Caco-2 (cell line): ENCODE data around the gene NKD1. TPM values are rescaled to one million over a fixed set of nuclear protein-coding genes. Genes with fewer than 3 reads are reported as not detected.

Experiments used
- BruUV-seq: library from RNA; stranded (reverse); fragments of 400-500 nt; replicated peaks from 2 replicates; lab custom pipeline; 2021; lab: Mats Ljungman, UMichigan
- CTCF ChIA-PET: fragments of 300-600 bp; sonication (Branson Sonifier 250); formaldehyde crosslinking; loops from one replicate; lab custom pipeline; 2022; ENCODE audit warnings: antibody characterized with exemption; lab: Charles Lee
- POLR2A ChIA-PET: fragments of 300-600 bp; sonication (Branson Sonifier 250); formaldehyde crosslinking; loops from one replicate; lab custom pipeline; 2022; ENCODE audit warnings: antibody characterized with exemption; lab: Charles Lee
- DNase-seq, 2 experiments: peaks; one replicate each; pipeline versions ENCODE4 v3.0.0 to v3.0.0-alpha.2; 2020 to 2022
- H3K27me3 ChIP-seq: replicated peaks from 2 replicates; pipeline ENCODE4 v1.6.0; 2011; ENCODE audit warnings: low read length; ENCODE audit not compliant: control insufficient read depth, insufficient read depth
- H3K36me3 ChIP-seq: 2 replicates; pipeline ENCODE4 v1.5.1; 2011; ENCODE audit warnings: low read length; ENCODE audit not compliant: control insufficient read depth, insufficient read depth
- H3K4me1 ChIP-seq: fragments of 250-450 bp; sonication (Bioruptor Pico); 2 replicates; pipeline ENCODE4 v1.5.1; 2020; ENCODE audit warnings: mild to moderate bottlenecking
- H3K4me3 ChIP-seq: 2 replicates; pipeline ENCODE4 v1.5.1; 2011; ENCODE audit warnings: low read depth, mild to moderate bottlenecking, control low read depth, low read length
- H3K9me3 ChIP-seq: fragments of 250-450 bp; sonication (Bioruptor Pico); 2 replicates; pipeline ENCODE4 v1.5.1; 2020; ENCODE audit warnings: mild to moderate bottlenecking, moderate library complexity
- H3K27ac Mint-ChIP-seq: one replicate; pipeline ENCODE4 v1.8.0; 2022; ENCODE audit warnings: mixed read lengths; ENCODE audit not compliant: unreplicated experiment
- H3K27me3 Mint-ChIP-seq: one replicate; pipeline ENCODE4 v1.8.0; 2022; ENCODE audit warnings: mixed read lengths; ENCODE audit not compliant: insufficient read depth, unreplicated experiment
- H3K36me3 Mint-ChIP-seq: one replicate; pipeline ENCODE4 v1.8.0; 2022; ENCODE audit warnings: mild to moderate bottlenecking, mixed read lengths; ENCODE audit not compliant: insufficient read depth, unreplicated experiment
- H3K4me1 Mint-ChIP-seq: one replicate; pipeline ENCODE4 v1.8.0; 2022; ENCODE audit warnings: low read depth, mixed read lengths; ENCODE audit not compliant: unreplicated experiment
- H3K4me3 Mint-ChIP-seq: one replicate; pipeline ENCODE4 v1.8.0; 2022; ENCODE audit warnings: mild to moderate bottlenecking, moderate library complexity, mixed read lengths; ENCODE audit not compliant: unreplicated experiment
- H3K9me3 Mint-ChIP-seq: one replicate; pipeline ENCODE4 v1.8.0; 2022; ENCODE audit warnings: mixed read lengths; ENCODE audit not compliant: unreplicated experiment
- CTCF ChIP-seq, 2 experiments: fragments of 200-600 bp in 1 of 2; IDR thresholded peaks; 1 replicate in 1 of 2; 2 replicates in 1 of 2; pipeline versions ENCODE4 v1.5.1 to v1.8.0; 2011 to 2022; ENCODE audit warnings: antibody characterized with exemption in 1 of 2, control low read depth in 1 of 2, inconsistent platforms in 1 of 2, low read depth in 1 of 2, low read length in 1 of 2, mild to moderate bottlenecking in 1 of 2, moderate library complexity in 1 of 2; ENCODE audit not compliant: insufficient read depth in 1 of 2, severe bottlenecking in 1 of 2, unreplicated experiment in 1 of 2
- intact Hi-C: fragments of 100-400 bp; cut with micrococcal nuclease; formaldehyde crosslinking; loops from one replicate; pipeline ENCODE4 v1.10.0; 2022; ENCODE audit not compliant: unreplicated experiment
- total RNA-seq: library from RNA; stranded (reverse); gene quantifications from 2 replicates; pipeline ENCODE4 v1.2.3, GENCODE V29; 2022

Gene NKD1
- total RNA-seq, 1 experiment from 2014 or later: 54.9 TPM

GRCh38 chr16:50592996-50593395, 44.8 kb downstream of the NKD1 start:
- no peaks in the 10 kb centered on the region for H3K9me3 ChIP-seq
- no peaks in the 10 kb centered on the region for H3K27me3 Mint-ChIP-seq
- POLR2A ChIA-PET: no interaction called here
- no peaks in the 10 kb centered on the region for H3K4me1 Mint-ChIP-seq
- H3K4me3 Mint-ChIP-seq: no peak overlapping the region
- no peak for TF ChIP-seq CTCF (IDR thresholded peaks at IDR 0.05; ENCODE audit: insufficient read depth in 1 of 2, low read depth in 1 of 2, low read length in 1 of 2, severe bottlenecking in 1 of 2, unreplicated experiment in 1 of 2)
- CTCF ChIA-PET: interaction anchor here (1.5 kb wide), 1 partner anchor 213 kb away, joined by 16 read pairs; no protein-coding TSS in a partner anchor
- peaks cover 29% of the 10 kb centered on the region for H3K36me3 Mint-ChIP-seq
- H3K36me3 ChIP-seq: peaks cover 1% of the 10 kb centered on the region; the same call in 1 of the 2 replicates
- H3K4me1 ChIP-seq: no peaks in the 10 kb centered on the region
- DNase-seq: no peak
- no TSS peak for BruUV-seq
- H3K9me3 Mint-ChIP-seq: no peaks in the 10 kb centered on the region
- no peak overlapping the region for H3K27ac Mint-ChIP-seq
- intact Hi-C loops: no loop called here
- no peak overlapping the region for H3K4me3 ChIP-seq
- no peaks in the 10 kb centered on the region for H3K27me3 ChIP-seq

GRCh38 chr16:50593410-50594150, 45.4 kb downstream of the NKD1 start:
- DNase-seq: no peak
- TF ChIP-seq CTCF (IDR thresholded peaks at IDR 0.05; ENCODE audit: insufficient read depth in 1 of 2, low read depth in 1 of 2, low read length in 1 of 2, severe bottlenecking in 1 of 2, unreplicated experiment in 1 of 2): peak in 1 of 2 experiments; percentile 26
- no peaks in the 10 kb centered on the region for H3K9me3 ChIP-seq
- Mint-ChIP-seq H3K4me3 (no peak overlapping the region), H3K27me3 (no peaks in the 10 kb centered on the region), H3K36me3 (peaks cover 29% of the 10 kb centered on the region), H3K27ac (no peak overlapping the region), H3K4me1 (no peaks in the 10 kb centered on the region), H3K9me3 (no peaks in the 10 kb centered on the region)
- CTCF ChIA-PET: interaction anchor here (1.5 kb wide), 1 partner anchor 213 kb away, joined by 16 read pairs; no protein-coding TSS in a partner anchor
- intact Hi-C loops: no loop called here
- peaks cover 1% of the 10 kb centered on the region; the same call in 1 of the 2 replicates for H3K36me3 ChIP-seq
- H3K27me3 ChIP-seq: no peaks in the 10 kb centered on the region
- no peak overlapping the region for H3K4me3 ChIP-seq
- H3K4me1 ChIP-seq: no peaks in the 10 kb centered on the region
- BruUV-seq: no TSS peak
- POLR2A ChIA-PET: no interaction called here

- H3K27ac Mint-ChIP-seq: no peak overlapping the region
- H3K4me1 Mint-ChIP-seq: no peaks in the 10 kb centered on the region
- H3K9me3 ChIP-seq: no peaks in the 10 kb centered on the region
- no peaks in the 10 kb centered on the region for H3K27me3 Mint-ChIP-seq
- ChIA-PET POLR2A (interaction anchor here (0.5 kb wide), 1 partner anchor 226 kb away, joined by 6 read pairs; the partner anchor contains the start of gene BRD7), CTCF (interaction anchor here (1.5 kb wide), 1 partner anchor 212 kb away, joined by 16 read pairs; no protein-coding TSS in a partner anchor)
- DNase-seq: no peak
- H3K36me3 Mint-ChIP-seq: peaks cover 29% of the 10 kb centered on the region
- intact Hi-C loops: no loop called here
- H3K27me3 ChIP-seq: no peaks in the 10 kb centered on the region
- peaks cover 1% of the 10 kb centered on the region; the same call in 1 of the 2 replicates for H3K36me3 ChIP-seq
- no peaks in the 10 kb centered on the region for H3K9me3 Mint-ChIP-seq
- no TSS peak for BruUV-seq
- H3K4me1 ChIP-seq: no peaks in the 10 kb centered on the region
- H3K4me3 Mint-ChIP-seq: no peak overlapping the region
- no peak for TF ChIP-seq CTCF (IDR thresholded peaks at IDR 0.05; ENCODE audit: insufficient read depth in 1 of 2, low read depth in 1 of 2, low read length in 1 of 2, severe bottlenecking in 1 of 2, unreplicated experiment in 1 of 2)
- H3K4me3 ChIP-seq: no peak overlapping the region
Measured at GRCh38 chr16:50594308-50595260, 46.4 kb downstream of the NKD1 start.
